Esophagus squamous epithelium (tissue), 4 donors: ENCODE measurements around the gene OGDH.

Experiments
- POLR2A ChIP-seq, 4 donors: fragments of 450-650 bp; IDR thresholded peaks; one replicate each; pipeline ENCODE4 v1.6.1; 2017; ENCODE audit warnings: antibody characterized with exemption in 4 of 4, mild to moderate bottlenecking in 4 of 4, moderate library complexity in 3 of 4
- TF ChIP-seq, protein P1 (sequence below), 6 experiments: fragments of 450-650 bp in 4 of 6; fragments of 200-600 bp in 2 of 6; sonication (generic) in 2 of 6; IDR thresholded peaks; one replicate each; pipeline ENCODE4 v1.5.1; 2016 to 2019; ENCODE audit warnings: antibody characterized with exemption in 6 of 6, mild to moderate bottlenecking in 4 of 6, moderate library complexity in 4 of 6

GRCh38 chr7:44645696-44646095, 39.3 kb downstream of the OGDH start:
- TF ChIP-seq, protein P1, sequence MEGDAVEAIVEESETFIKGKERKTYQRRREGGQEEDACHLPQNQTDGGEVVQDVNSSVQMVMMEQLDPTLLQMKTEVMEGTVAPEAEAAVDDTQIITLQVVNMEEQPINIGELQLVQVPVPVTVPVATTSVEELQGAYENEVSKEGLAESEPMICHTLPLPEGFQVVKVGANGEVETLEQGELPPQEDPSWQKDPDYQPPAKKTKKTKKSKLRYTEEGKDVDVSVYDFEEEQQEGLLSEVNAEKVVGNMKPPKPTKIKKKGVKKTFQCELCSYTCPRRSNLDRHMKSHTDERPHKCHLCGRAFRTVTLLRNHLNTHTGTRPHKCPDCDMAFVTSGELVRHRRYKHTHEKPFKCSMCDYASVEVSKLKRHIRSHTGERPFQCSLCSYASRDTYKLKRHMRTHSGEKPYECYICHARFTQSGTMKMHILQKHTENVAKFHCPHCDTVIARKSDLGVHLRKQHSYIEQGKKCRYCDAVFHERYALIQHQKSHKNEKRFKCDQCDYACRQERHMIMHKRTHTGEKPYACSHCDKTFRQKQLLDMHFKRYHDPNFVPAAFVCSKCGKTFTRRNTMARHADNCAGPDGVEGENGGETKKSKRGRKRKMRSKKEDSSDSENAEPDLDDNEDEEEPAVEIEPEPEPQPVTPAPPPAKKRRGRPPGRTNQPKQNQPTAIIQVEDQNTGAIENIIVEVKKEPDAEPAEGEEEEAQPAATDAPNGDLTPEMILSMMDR (IDR thresholded peaks at IDR 0.05): no peak
- TF ChIP-seq POLR2A (IDR thresholded peaks at IDR 0.05): no peak
